Neural cell (in vitro differentiated cells): Measurements from ENCODE around the gene LSMEM2. TPM values are rescaled to one million over a fixed set of nuclear protein-coding genes. Genes with fewer than 3 reads are reported as not detected.

Experiments
- H2AFZ ChIP-seq: fragments of 200-600, 300-800 bp; sonication (generic), shearing (Covaris generic); 2 replicates; pipeline ENCODE4 v1.6.0; 2014; ENCODE audit warnings: low read depth, mild to moderate bottlenecking, antibody characterized with exemption, low read length, moderate library complexity
- H3F3A ChIP-seq: fragments of 200-600 bp; shearing (Covaris generic); 2 replicates; pipeline ENCODE4 v1.6.1; 2016; ENCODE audit warnings: mild to moderate bottlenecking, moderate library complexity, mixed read lengths, antibody characterized with exemption, low read length; ENCODE audit not compliant: insufficient read depth, poor library complexity, severe bottlenecking
- H3K27ac ChIP-seq: fragments of 200-600, 300-800 bp; sonication (generic), shearing (Covaris generic); 2 replicates; pipeline ENCODE4 v1.5.1; 2014; ENCODE audit warnings: mild to moderate bottlenecking, low read length, moderate library complexity
- H3K27me3 ChIP-seq: fragments of 300-800, 200-600 bp; sonication (generic), shearing (Covaris generic); 2 replicates; pipeline ENCODE4 v1.6.0; 2014; ENCODE audit warnings: mild to moderate bottlenecking, low read depth, low read length, moderate library complexity; ENCODE audit not compliant: insufficient read depth
- H3K36me3 ChIP-seq: fragments of 300-800, 200-600 bp; sonication (generic), shearing (Covaris generic); 2 replicates; pipeline ENCODE4 v1.5.1; 2014; ENCODE audit warnings: mild to moderate bottlenecking, antibody characterized with exemption, low read length, moderate library complexity; ENCODE audit not compliant: insufficient read depth
- H3K4me2 ChIP-seq: fragments of 300-800, 200-600 bp; sonication (generic), shearing (Covaris generic); 2 replicates; pipeline ENCODE4 v1.6.0; 2014; ENCODE audit warnings: mild to moderate bottlenecking, low read length
- H3K4me3 ChIP-seq: fragments of 300-800, 200-600 bp; sonication (generic), shearing (Covaris generic); 2 replicates; pipeline ENCODE4 v1.5.1; 2014; ENCODE audit warnings: mild to moderate bottlenecking, low read length, moderate library complexity
- H3K79me2 ChIP-seq: fragments of 200-600 bp; shearing (Covaris generic); replicated peaks from 2 replicates; pipeline ENCODE4 v1.6.0; 2014; ENCODE audit warnings: mild to moderate bottlenecking, low read length, moderate library complexity; ENCODE audit not compliant: insufficient read depth
- H3K9ac ChIP-seq: fragments of 300-800, 200-600 bp; sonication (generic), shearing (Covaris generic); 2 replicates; pipeline ENCODE4 v1.6.1; 2016; ENCODE audit warnings: mild to moderate bottlenecking, low read length, mixed read lengths
- H3K9me2 ChIP-seq: fragments of 200-600 bp; shearing (Covaris generic); 2 replicates; pipeline ENCODE4 v1.6.1; 2016; ENCODE audit warnings: mild to moderate bottlenecking, low read length, mixed read lengths; ENCODE audit not compliant: insufficient read depth
- H3K9me3 ChIP-seq: fragments of 200-600, 300-800 bp; sonication (generic), shearing (Covaris generic); 2 replicates; pipeline ENCODE4 v1.6.1; 2016; ENCODE audit warnings: mild to moderate bottlenecking, mixed run types, low read length, moderate library complexity, mixed read lengths
- H4K20me1 ChIP-seq: fragments of 200-600 bp; shearing (Covaris generic); 2 replicates; pipeline ENCODE4 v1.6.1; 2016; ENCODE audit warnings: mild to moderate bottlenecking, mixed run types; ENCODE audit not compliant: insufficient read depth
- CTCF ChIP-seq: fragments of 450-650 bp; IDR thresholded peaks from 2 replicates; pipeline ENCODE4 v1.5.1; 2014; ENCODE audit warnings: antibody characterized with exemption, mild to moderate bottlenecking, moderate library complexity; ENCODE audit not compliant: poor library complexity, severe bottlenecking
- EP300 ChIP-seq: fragments of 450-650 bp; conservative IDR thresholded peaks from 2 replicates; pipeline ENCODE4 v1.6.1; 2014; ENCODE audit warnings: antibody characterized with exemption, mild to moderate bottlenecking, moderate library complexity; ENCODE audit not compliant: poor library complexity, severe bottlenecking
- EZH2 ChIP-seq: fragments of 200-600, 300-800 bp; shearing (Covaris generic), sonication (generic); IDR thresholded peaks from 2 replicates; pipeline ENCODE4 v1.6.1; 2014; ENCODE audit warnings: antibody characterized with exemption, low read length, borderline replicate concordance, mild to moderate bottlenecking; ENCODE audit not compliant: insufficient read depth, poor library complexity, severe bottlenecking
- MXI1 ChIP-seq: fragments of 450-650 bp; conservative IDR thresholded peaks from 2 replicates; pipeline ENCODE4 v1.6.1; 2014; ENCODE audit warnings: antibody characterized with exemption, mild to moderate bottlenecking; ENCODE audit not compliant: poor library complexity, severe bottlenecking
- POLR2AphosphoS5 ChIP-seq: IDR thresholded peaks from 2 replicates; pipeline ENCODE4 v1.6.1; 2012
- RAD21 ChIP-seq: fragments of 450-650 bp; conservative IDR thresholded peaks from 2 replicates; pipeline ENCODE4 v1.6.1; 2014; ENCODE audit warnings: antibody characterized with exemption, mild to moderate bottlenecking, moderate library complexity
- REST ChIP-seq: IDR thresholded peaks from 2 replicates; pipeline ENCODE4 v1.6.1; 2012; ENCODE audit warnings: borderline replicate concordance
- SMC3 ChIP-seq: fragments of 450-650 bp; conservative IDR thresholded peaks from 2 replicates; pipeline ENCODE4 v1.6.1; 2014; ENCODE audit warnings: antibody characterized with exemption, mild to moderate bottlenecking, moderate library complexity; ENCODE audit not compliant: poor library complexity
- TAF1 ChIP-seq: IDR thresholded peaks from 2 replicates; pipeline ENCODE4 v1.6.1; 2012; ENCODE audit warnings: low read depth
- polyA plus RNA-seq: library from polyadenylated mRNA; depleted of rRNA; stranded (reverse); fragments of >200 nt; gene quantifications from 2 replicates; pipeline ENCODE4 v1.2.3, GENCODE V29; 2014

Gene LSMEM2
- polyA plus RNA-seq, 1 donor from 2014 or later: not detected

GRCh38 chr3:50288387-50289007 is 9.6 kb downstream of the LSMEM2 start:
- H3F3A ChIP-seq: no peaks in the 10 kb centered on the region
- no peaks in the 10 kb centered on the region for H4K20me1 ChIP-seq
- no peak overlapping the region for H3K4me2 ChIP-seq
- TF ChIP-seq CTCF (no peak), POLR2AphosphoS5 (no peak), RAD21 (no peak), SMC3 (no peak), TAF1 (no peak), MXI1 (no peak)
- H3K79me2 ChIP-seq: peaks cover 6% of the 10 kb centered on the region
- H3K27me3 ChIP-seq: no peaks in the 10 kb centered on the region
- no peak overlapping the region for H3K9ac ChIP-seq
- no peaks in the 10 kb centered on the region for H3K36me3 ChIP-seq
- no peak overlapping the region for H3K4me3 ChIP-seq
- H3K9me3 ChIP-seq: no peaks in the 10 kb centered on the region
- no peaks in the 10 kb centered on the region for H3K9me2 ChIP-seq
- no peak overlapping the region for H2AFZ ChIP-seq
- H3K27ac ChIP-seq: no peak overlapping the region

- Histone ChIP-seq H3K9me3 (no peaks in the 10 kb centered on the region), H3K4me3 (no peak overlapping the region), H3K27ac (no peak overlapping the region), H4K20me1 (no peaks in the 10 kb centered on the region), H3K79me2 (peaks cover 6% of the 10 kb centered on the region), H3K9ac (no peak overlapping the region), H3F3A (no peaks in the 10 kb centered on the region), H3K9me2 (no peaks in the 10 kb centered on the region), H3K4me2 (no peak overlapping the region), H3K27me3 (no peaks in the 10 kb centered on the region), H3K36me3 (no peaks in the 10 kb centered on the region), H2AFZ (no peak overlapping the region)
- no peak for TF ChIP-seq EP300
- no peak for TF ChIP-seq REST
- no peak for TF ChIP-seq POLR2AphosphoS5
- no peak for TF ChIP-seq RAD21
- TF ChIP-seq EZH2: no peak
- no peak for TF ChIP-seq SMC3
- TF ChIP-seq TAF1: no peak
- TF ChIP-seq CTCF: no peak
These were observed 10.2 kb downstream of the LSMEM2 start for GRCh38 chr3:50289130-50289529.
